ENCODE data around the gene GALK1. TPM values are rescaled to one million over a fixed set of nuclear protein-coding genes. Genes with fewer than 3 reads are reported as not detected.

Gene GALK1
- total and polyA plus RNA-seq, 9 of the 15 experiments (the other 6 are each of a cell fraction or from before 2014, with no cell fraction given), result 0.45 to 51.6 (median 17.4) TPM

DNA sequence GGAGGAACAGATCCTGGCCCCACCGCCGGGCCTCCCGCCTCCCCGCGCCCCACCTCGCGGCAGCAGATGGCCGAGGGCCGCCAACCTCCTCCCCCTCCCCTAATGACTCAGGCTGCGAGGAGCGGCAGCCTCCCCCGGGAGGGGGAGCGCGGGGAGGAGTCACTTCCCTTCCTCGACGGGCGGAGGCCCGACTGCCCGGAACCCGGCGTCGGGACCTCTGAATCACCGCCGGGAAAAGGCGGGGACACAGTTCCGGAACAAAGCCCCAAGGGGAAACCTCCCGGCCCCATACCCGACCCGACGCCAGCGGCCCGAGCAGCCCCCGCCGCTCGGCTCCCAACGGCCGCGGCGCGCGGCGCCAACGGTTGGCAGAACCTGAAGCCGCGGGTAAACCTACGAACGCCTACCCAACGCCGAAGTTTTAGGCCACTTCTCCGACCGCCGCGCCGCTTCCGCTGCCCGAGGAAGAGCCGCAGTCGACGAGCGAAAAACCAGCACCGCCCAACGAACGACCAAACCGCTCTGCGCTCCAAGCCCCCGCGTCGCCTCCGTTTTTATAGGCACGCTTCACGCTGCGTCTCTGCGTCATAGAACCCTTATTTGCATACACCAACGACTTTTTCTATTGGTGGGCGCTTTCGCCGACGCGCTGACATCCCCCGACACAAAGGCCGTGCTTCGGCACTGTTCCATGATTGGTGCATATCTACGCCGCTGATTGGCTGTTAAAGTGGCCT, 14.4 kb upstream of the GALK1 start (continued):
- TF ChIP-seq SOX6 (IDR thresholded peaks at IDR 0.05) (peak; percentile 74), CHD1 (IDR thresholded peaks at IDR 0.05; ENCODE audit: low read length) (peak; percentile 99), STAT5A (IDR thresholded peaks at IDR 0.05; ENCODE audit: borderline replicate concordance, low read length) (peak; percentile 33; the same call in 1 of the 2 replicates), NR2C2 (CRISPR knock-in tag; IDR thresholded peaks at IDR 0.05) (peak; percentile 82), NR2C2 (tag; IDR thresholded peaks at IDR 0.05) (peak; percentile 73; the same call in 1 of the 2 replicates), SRF (CRISPR knock-in tag; IDR thresholded peaks at IDR 0.05) (no peak; a peak in 1 of 4 replicates), SPI1 (IDR thresholded peaks at IDR 0.05; ENCODE audit: borderline replicate concordance, low read depth, low read length) (peak; percentile 77), MCM3 (IDR thresholded peaks at IDR 0.05) (no peak), SMC3 (conservative IDR thresholded peaks at IDR 0.05; ENCODE audit: insufficient read depth, low read depth, low read length) (0 out of 2 replicates have a peak, but pooled peaks have one; percentile 10), SMARCC2 (IDR thresholded peaks at IDR 0.05; ENCODE audit: low read depth) (no peak), C11orf30 (IDR thresholded peaks at IDR 0.05; ENCODE audit: low read depth) (peak; percentile 50), ETV6 (IDR thresholded peaks at IDR 0.05; ENCODE audit: borderline replicate concordance in 1 of 2, low read depth in 2 of 2, low read length in 1 of 2) (peak in 1 of 2 experiments; percentile 24; a peak in 2 of 4 replicates), ETV6 (CRISPR knock-in tag; IDR thresholded peaks at IDR 0.05; ENCODE audit: borderline replicate concordance) (peak; percentile 95), SP2 (IDR thresholded peaks at IDR 0.05; ENCODE audit: extremely low read depth, low read depth, low read length, poor library complexity, severe bottlenecking) (no peak), ZSCAN29 (IDR thresholded peaks at IDR 0.05) (peak; percentile 60), ZNF165 (CRISPR knock-in tag; IDR thresholded peaks at IDR 0.05; ENCODE audit: borderline replicate concordance) (no peak), TAF1 (IDR thresholded peaks at IDR 0.05; ENCODE audit: control insufficient read depth, extremely low read depth, insufficient read depth, low read length, severe bottlenecking) (peak; percentile 99), SIRT6 (IDR thresholded peaks at IDR 0.05; ENCODE audit: low read depth, low read length) (peak; percentile 38), CREB1 (IDR thresholded peaks at IDR 0.05) (peak; percentile 90), CREB1 (CRISPR knock-in tag; IDR thresholded peaks at IDR 0.05) (peak; percentile 94)
- TF ChIP-seq, protein P1, sequence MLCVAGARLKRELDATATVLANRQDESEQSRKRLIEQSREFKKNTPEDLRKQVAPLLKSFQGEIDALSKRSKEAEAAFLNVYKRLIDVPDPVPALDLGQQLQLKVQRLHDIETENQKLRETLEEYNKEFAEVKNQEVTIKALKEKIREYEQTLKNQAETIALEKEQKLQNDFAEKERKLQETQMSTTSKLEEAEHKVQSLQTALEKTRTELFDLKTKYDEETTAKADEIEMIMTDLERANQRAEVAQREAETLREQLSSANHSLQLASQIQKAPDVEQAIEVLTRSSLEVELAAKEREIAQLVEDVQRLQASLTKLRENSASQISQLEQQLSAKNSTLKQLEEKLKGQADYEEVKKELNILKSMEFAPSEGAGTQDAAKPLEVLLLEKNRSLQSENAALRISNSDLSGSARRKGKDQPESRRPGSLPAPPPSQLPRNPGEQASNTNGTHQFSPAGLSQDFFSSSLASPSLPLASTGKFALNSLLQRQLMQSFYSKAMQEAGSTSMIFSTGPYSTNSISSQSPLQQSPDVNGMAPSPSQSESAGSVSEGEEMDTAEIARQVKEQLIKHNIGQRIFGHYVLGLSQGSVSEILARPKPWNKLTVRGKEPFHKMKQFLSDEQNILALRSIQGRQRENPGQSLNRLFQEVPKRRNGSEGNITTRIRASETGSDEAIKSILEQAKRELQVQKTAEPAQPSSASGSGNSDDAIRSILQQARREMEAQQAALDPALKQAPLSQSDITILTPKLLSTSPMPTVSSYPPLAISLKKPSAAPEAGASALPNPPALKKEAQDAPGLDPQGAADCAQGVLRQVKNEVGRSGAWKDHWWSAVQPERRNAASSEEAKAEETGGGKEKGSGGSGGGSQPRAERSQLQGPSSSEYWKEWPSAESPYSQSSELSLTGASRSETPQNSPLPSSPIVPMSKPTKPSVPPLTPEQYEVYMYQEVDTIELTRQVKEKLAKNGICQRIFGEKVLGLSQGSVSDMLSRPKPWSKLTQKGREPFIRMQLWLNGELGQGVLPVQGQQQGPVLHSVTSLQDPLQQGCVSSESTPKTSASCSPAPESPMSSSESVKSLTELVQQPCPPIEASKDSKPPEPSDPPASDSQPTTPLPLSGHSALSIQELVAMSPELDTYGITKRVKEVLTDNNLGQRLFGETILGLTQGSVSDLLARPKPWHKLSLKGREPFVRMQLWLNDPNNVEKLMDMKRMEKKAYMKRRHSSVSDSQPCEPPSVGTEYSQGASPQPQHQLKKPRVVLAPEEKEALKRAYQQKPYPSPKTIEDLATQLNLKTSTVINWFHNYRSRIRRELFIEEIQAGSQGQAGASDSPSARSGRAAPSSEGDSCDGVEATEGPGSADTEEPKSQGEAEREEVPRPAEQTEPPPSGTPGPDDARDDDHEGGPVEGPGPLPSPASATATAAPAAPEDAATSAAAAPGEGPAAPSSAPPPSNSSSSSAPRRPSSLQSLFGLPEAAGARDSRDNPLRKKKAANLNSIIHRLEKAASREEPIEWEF (CRISPR knock-in tag; IDR thresholded peaks at IDR 0.05), result no peak
- TF ChIP-seq, protein P2, sequence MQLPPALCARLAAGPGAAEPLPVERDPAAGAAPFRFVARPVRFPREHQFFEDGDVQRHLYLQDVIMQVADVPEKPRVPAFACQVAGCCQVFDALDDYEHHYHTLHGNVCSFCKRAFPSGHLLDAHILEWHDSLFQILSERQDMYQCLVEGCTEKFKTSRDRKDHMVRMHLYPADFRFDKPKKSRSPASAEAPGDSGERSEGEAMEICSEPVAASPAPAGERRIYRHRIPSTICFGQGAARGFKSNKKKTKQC (CRISPR knock-in tag; IDR thresholded peaks at IDR 0.05), result peak; percentile 96
- TF ChIP-seq, protein P3, sequence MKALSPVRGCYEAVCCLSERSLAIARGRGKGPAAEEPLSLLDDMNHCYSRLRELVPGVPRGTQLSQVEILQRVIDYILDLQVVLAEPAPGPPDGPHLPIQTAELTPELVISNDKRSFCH (CRISPR knock-in tag; IDR thresholded peaks at IDR 0.05), result no peak
- TF ChIP-seq, protein P3 (tag; IDR thresholded peaks at IDR 0.05), result peak; percentile 84

Measured in K562 (cell line).